Sigmoid colon (tissue), 4 donors: ENCODE measurements around the gene RPS6KL1.

Experiments used
- POLR2A ChIP-seq, 2 donors: fragments of 450-650 bp; IDR thresholded peaks; one replicate each; pipeline ENCODE4 v1.6.1; 2016; ENCODE audit warnings: antibody characterized with exemption in 2 of 2, mild to moderate bottlenecking in 2 of 2, moderate library complexity in 2 of 2
- POLR2AphosphoS5 ChIP-seq, 4 donors: sonication (generic); formaldehyde crosslinking; IDR thresholded peaks; one replicate each; pipeline ENCODE4 v1.6.1; 2017; ENCODE audit warnings: antibody characterized with exemption in 4 of 4
- TF ChIP-seq, protein P1 (sequence below), 4 experiments: fragments of 450-650 bp in 3 of 4; fragments of 200-600 bp in 1 of 4; IDR thresholded peaks; one replicate each; pipeline ENCODE4 v1.5.1; 2016 to 2019; ENCODE audit warnings: antibody characterized with exemption in 4 of 4, mild to moderate bottlenecking in 3 of 4, moderate library complexity in 2 of 4

DNA sequence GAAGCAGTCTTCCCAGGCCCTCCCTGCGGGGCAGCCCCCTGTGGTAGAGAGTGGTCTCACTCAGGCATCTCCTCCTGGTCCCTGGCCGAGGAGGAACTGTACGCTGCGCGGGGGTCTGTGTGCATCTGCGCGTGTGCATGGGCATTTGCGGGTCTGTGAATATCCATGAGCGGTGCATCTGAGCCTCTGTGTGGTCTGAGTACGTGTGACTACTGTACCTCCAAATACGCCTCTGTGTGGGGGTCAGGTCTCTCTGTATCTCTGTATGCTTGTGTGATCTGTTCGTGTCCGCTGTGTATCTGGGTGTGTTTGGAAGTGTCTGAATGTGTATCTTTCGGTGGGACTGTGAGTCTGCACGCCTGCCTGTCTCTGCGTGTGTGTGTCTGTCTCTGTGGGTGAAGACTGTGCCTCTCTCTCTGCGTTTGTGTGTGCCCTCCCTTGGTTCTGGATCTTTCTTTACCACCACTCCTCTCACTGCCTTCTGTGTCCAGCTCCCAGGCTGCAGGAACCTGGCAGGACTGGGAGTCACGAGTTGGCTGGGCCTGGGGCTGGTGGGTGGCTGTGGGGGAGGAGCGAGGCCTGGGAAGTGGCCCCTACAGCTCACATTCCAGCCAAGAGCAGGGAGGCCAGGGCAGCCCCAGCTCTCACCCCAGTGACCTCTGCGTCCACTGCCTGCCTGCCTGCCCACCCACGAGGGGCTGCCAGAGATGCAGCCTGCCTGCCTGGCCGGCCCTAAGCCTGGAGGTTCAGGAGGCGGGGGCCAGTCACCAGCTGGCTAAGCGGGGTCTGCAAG lies 33.4 kb upstream of the RPS6KL1 start:
- TF ChIP-seq, protein P1, sequence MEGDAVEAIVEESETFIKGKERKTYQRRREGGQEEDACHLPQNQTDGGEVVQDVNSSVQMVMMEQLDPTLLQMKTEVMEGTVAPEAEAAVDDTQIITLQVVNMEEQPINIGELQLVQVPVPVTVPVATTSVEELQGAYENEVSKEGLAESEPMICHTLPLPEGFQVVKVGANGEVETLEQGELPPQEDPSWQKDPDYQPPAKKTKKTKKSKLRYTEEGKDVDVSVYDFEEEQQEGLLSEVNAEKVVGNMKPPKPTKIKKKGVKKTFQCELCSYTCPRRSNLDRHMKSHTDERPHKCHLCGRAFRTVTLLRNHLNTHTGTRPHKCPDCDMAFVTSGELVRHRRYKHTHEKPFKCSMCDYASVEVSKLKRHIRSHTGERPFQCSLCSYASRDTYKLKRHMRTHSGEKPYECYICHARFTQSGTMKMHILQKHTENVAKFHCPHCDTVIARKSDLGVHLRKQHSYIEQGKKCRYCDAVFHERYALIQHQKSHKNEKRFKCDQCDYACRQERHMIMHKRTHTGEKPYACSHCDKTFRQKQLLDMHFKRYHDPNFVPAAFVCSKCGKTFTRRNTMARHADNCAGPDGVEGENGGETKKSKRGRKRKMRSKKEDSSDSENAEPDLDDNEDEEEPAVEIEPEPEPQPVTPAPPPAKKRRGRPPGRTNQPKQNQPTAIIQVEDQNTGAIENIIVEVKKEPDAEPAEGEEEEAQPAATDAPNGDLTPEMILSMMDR (IDR thresholded peaks at IDR 0.05) = no peak
- no peak for TF ChIP-seq POLR2AphosphoS5 (IDR thresholded peaks at IDR 0.05)
- TF ChIP-seq POLR2A (IDR thresholded peaks at IDR 0.05) = no peak
